Central memory CD4-positive, alpha-beta T cell (primary cell): ENCODE results near the gene TXNRD1.
"Not testable (repeated sequence)": the region's sequence is repeated elsewhere in the genome, so short reads cannot be mapped to it uniquely, and the experiment has no call there.

Experiments used
- DNase-seq: peaks from one replicate; pipeline ENCODE4 v3.0.0; 2022

The TXNRD1 gene

GRCh38 chr12:104197264-104197663 is 18.3 kb upstream of the TXNRD1 start:
- DNase-seq = no peak

DNA sequence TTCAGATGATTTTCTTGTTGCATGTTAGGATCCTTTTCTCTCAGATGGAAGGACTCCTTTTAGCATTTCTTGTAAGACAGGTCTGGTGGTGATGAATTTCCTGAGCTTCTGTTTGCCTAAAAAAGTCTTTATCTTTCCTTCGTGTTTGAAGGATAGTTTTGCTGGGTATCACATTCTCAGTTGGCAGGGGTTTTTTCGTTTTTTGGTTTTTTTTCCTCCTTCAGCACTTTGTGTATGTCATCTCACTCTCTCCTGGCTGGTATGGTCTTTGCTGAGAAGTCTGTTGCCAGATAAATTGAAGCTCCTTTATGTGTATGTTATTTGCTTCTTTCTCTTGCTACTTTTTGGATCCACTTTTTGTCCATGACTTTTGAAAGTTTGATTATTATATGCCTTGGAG is 15.6 kb upstream of the TXNRD1 start:
- DNase-seq = no peak

- peak; percentile 55 for DNase-seq
Measured at GRCh38 chr12:104201238-104202001, 14.2 kb upstream of the TXNRD1 start.

DNA sequence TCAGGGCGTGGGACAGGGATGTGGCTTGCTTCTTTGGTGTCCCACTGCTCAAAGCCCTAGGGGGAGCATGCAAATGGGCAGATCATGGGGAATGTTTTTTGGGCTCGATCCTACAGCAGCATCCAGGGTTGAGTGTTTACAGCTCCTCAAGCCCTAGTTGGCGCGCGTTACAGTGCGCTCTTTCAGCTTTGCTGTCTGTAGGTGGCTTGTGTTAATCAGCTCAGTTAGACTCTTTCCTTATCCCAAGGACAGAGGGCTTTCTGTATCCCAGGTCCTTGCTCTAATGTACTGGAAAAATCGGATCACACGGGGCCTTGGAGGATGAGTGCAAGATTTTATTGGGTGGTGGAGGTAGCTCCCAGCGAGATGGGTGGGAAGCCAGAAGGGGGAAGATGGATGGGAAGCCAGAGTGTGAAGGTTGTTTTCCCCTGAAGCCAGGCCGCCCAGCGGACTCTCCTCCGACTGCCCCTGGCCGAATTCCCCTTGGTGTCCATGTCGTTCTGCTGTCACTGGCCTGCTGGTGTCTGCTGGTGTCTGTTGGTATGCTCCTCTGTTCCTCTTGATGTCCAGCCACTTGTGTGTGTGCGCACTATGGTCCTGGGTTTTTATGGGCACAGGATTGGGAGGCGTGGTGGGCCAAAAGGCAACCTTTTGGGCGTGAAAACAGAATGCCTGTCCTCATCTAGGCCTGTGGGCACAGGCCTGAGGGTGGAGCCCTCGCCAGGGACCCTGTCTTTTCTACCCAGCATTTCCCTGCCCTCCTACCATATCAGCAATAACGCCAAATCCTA is 10.7 kb upstream of the TXNRD1 start:
- DNase-seq = no peak

GRCh38 chr12:104207416-104208205 is 8.0 kb upstream of the TXNRD1 start:
- DNase-seq = no peak

DNA sequence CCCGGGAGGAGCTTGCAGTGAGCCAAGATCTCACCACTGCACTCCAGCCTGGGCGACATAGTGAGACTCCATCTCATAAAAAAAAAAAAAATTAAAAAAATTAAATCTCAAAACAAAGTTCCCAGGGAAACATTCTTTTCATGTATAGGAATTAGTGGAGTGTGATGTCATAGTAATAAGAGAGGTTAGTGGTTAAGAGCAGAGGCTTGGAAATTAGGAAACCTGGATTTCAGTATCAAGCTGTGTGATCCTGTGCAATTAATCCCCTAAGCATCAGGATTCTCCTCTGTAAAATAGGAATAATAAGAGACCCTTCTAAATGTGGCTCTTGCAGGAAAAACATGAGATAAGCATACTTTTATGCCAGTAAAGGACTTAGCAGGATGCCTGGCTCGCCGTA is 3.1 kb upstream of the TXNRD1 start:
- no peak for DNase-seq

- DNase-seq = no peak
Measured at GRCh38 chr12:104213952-104214351, 1.6 kb upstream of the TXNRD1 start.

- DNase-seq = no peak
Measured at GRCh38 chr12:104216521-104216924, 944 bp downstream of the TXNRD1 start.

GRCh38 chr12:104218506-104218905 is 2.9 kb downstream of the TXNRD1 start:
- not testable (repeated sequence) for DNase-seq

DNA sequence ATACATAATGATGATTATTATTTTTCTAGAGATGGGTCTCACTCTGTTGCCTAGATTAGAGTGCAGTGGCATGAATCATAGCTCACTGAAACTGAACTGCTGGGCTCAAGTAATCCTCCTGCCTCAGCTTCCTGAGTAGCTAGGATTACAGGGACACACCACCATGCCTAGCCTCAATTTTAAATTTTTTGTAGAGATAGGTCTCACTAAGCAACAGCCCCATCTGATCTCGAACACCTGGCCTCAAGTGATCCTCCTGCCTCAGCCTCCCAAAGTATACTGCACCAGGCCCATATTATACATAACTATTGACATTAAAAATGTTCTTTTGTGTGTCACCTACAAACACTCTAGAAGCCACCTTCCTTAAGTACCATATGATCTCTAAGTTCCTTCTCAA is 3.4 kb downstream of the TXNRD1 start:
- DNase-seq = no peak

DNA sequence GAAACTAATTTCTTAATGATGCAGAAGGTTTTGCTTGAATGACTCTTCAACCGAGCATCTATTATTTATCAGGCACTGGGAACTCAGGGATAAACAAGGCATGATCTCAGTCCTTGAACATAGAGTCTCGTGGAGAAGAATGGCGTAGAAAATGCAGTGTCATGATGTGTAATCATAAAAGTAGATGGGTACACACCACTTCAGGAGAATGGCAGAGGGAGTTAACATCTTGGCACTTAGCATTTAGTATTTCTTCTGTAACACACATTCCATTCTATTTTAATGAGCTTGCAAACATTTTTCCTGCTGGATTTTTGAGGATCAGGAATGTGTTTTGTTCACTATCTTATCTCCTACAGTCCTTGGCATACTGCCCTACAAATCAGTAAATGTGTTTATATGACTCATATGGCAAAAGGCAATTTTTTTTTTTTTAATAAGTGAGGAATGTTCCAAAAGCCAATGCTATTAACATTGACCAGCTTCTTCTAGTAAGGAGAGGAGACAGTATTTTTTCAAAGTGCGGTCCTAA is 3.8 kb downstream of the TXNRD1 start:
- DNase-seq = no peak

GRCh38 chr12:104219908-104220404 is 4.4 kb downstream of the TXNRD1 start:
- DNase-seq = peak; percentile 54

DNA sequence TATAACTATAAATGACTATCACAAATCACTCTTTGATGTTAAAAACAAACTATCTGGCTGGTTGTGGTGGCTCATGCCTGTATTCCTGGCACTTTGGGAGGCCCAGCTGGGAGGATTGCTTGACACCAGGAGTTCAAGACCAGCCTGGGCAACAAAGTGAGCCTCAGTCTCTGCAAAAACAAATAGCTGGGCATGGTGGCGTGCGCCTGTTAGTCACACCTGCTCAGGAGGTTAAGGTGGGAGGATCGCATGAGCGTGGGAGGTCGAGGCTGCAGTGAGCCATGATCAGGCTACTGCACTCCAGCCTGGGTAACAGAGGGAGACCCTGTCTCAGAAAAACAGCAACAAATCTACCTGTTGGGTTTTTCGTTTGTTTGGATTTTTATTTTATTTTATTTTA is 5.4 kb downstream of the TXNRD1 start:
- no peak for DNase-seq

DNA sequence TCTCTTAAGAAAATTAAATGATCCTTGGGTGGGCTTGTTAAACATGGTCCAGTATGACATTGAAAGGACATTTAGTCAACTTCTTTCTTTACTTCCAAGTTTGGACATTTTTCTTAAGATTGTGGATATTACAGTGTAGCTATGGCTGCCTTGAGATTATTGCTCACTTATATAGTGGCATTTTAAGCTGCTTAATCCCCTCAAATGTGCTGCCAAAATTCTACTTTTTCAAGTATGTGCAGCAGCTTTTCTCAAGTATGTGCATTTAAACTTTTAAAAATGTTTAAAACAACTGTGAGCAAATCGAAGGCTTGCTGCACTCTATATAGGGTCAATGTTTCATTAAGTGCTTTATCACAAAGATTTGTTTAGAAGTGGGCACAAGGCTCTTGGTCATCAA is 7.4 kb downstream of the TXNRD1 start:
- DNase-seq = no peak

DNA sequence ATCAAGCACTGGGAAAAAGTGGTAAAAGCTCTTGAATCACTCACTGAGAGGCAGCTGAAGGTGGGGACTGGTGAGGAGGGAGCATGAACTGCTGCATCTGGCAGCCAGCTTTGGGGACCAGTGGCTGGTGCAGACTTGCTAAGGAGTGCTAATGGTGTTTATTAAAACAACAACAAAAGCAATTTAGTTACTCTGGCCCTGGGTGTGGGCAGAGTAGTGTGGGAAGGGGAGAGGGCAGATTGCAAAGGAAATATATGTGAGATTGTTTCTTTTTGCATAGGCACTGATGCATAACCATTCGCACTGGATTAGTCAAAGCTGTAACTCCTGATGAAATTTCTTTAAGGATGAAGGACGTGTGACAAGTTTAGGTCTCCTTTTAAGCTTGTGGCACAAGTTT is 8.1 kb downstream of the TXNRD1 start:
- no peak for DNase-seq

DNA sequence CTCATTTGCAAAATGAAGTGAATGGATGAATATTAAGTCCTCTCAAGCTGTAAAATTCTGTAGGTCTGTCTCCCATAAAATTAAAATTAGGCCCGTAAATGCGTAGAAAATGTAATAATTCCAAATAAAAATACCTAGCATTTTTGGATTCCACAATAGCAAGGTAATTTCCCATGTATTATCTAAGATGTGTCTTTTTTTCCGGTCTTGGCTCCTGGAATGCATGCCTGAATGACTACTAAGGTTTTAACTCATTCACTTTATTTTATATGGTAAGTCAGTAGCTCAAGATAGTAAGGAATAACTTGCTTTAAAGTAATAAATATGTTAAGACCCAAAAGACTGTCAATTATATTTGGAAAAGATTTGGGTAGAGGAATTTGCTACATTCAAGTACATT is 11.1 kb downstream of the TXNRD1 start:
- DNase-seq = no peak

GRCh38 chr12:104230304-104231095 is 14.9 kb downstream of the TXNRD1 start:
- no peak for DNase-seq

DNA sequence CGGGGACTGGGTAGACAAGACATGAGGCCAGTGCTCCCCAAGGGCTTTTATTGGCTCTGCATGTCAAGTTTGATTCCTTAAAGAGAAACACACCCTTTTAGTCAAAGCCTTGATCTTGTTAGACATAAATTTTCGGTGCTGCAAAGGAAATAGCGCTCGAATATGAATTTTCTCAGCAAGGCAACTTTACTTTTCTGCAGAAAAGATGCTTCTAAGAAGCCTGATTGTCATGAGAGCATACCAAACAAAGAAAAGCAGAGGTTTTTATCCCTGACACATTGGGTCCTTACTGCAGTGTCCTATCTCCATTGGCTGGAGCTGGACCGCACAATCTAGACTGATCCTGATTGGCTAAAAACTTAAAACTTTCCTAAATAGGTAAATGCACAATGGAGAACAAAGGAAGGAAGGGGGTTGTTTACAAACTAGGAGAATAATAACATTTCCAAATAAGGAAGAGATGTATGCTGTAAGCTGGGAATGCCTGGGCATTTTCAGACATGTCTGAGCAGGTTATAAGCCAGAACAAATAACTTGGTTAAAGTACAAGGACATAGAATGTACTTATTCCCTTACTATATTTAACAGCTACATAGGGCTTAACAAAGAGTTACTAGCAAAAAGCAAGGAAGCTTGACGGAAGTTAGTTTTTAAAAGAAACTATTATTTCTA is 17.2 kb downstream of the TXNRD1 start:
- no peak for DNase-seq

- no peak for DNase-seq
Measured at GRCh38 chr12:104234926-104235499, 19.4 kb downstream of the TXNRD1 start.

GRCh38 chr12:104237930-104238329 is 22.4 kb downstream of the TXNRD1 start:
- DNase-seq = no peak

DNA sequence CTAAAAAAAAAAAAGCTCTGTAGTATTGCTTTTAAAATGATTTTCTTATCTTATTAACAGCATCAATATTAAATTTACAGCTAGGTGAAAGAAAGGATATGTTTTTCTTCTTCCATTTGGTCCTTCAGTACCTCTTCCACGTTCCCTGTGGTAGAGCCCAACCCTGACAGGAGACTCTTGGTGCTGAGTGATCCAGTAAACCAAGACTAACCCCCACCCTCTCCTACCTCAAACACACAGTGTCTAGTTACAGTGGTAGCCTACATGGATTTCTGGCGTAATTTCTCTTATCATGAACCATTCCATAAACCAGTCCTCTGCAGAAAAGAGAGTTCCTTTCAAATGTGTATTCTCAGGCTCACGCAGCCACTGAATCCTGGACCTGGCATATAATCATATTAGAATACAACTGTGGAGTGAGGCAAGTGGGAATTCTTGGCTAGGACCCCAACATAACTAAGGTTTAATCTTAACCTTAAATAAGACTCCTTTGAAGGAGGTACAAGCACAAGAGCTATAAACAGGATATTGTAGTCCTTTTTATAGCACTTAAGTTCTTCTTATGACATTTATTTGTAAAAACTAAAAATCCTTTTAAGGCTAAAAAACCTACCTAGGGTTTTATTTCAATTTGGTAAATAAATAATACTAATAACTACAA is 27.1 kb downstream of the TXNRD1 start:
- DNase-seq = no peak
